ENCODE results near the gene PLXNA2.

The PLXNA2 gene

GRCh38 chr1:208228550-208228949 is 15.6 kb downstream of the PLXNA2 start:
- Histone ChIP-seq H3K36me3 (ENCODE audit: insufficient read depth, low read depth, low read length) (no peaks in the 10 kb centered on the region), H3K27me3 (ENCODE audit: insufficient read depth, low read length) (no peaks in the 10 kb centered on the region; the same call in 1 of the 2 replicates), H3K9me3 (ENCODE audit: insufficient read depth, low read depth, low read length) (no peaks in the 10 kb centered on the region), H3K9ac (ENCODE audit: low read depth, low read length) (no peak overlapping the region), H3K27ac (ENCODE audit: low read length) (no peak overlapping the region), H3K4me1 (ENCODE audit: insufficient read depth, low read length) (peaks cover 25% of the 10 kb centered on the region), H3K4me3 (ENCODE audit: low read length) (no peak overlapping the region)

- Histone ChIP-seq H3K4me3 (ENCODE audit: low read length) (no peak overlapping the region), H3K9me3 (ENCODE audit: insufficient read depth, low read depth, low read length) (no peaks in the 10 kb centered on the region), H3K27me3 (ENCODE audit: insufficient read depth, low read length) (no peaks in the 10 kb centered on the region; the same call in 1 of the 2 replicates), H3K9ac (ENCODE audit: low read depth, low read length) (no peak overlapping the region), H3K36me3 (ENCODE audit: insufficient read depth, low read depth, low read length) (no peaks in the 10 kb centered on the region), H3K4me1 (ENCODE audit: insufficient read depth, low read length) (peaks cover 20% of the 10 kb centered on the region), H3K27ac (ENCODE audit: low read length) (no peak overlapping the region)
Observed at GRCh38 chr1:208228026-208228425, 16.2 kb downstream of the PLXNA2 start.

- Histone ChIP-seq H3K27ac (ENCODE audit: low read length) (no peak overlapping the region), H3K27me3 (ENCODE audit: insufficient read depth, low read length) (no peaks in the 10 kb centered on the region), H3K4me1 (ENCODE audit: insufficient read depth, low read length) (peaks cover 14% of the 10 kb centered on the region), H3K36me3 (ENCODE audit: insufficient read depth, low read depth, low read length) (no peaks in the 10 kb centered on the region), H3K4me3 (ENCODE audit: low read length) (no peak overlapping the region), H3K9me3 (ENCODE audit: insufficient read depth, low read depth, low read length) (no peaks in the 10 kb centered on the region), H3K9ac (ENCODE audit: low read depth, low read length) (no peak overlapping the region)
Observed at GRCh38 chr1:208227366-208227765, 16.8 kb downstream of the PLXNA2 start.

- H3K9me3 ChIP-seq (ENCODE audit: insufficient read depth, low read depth, low read length): no peaks in the 10 kb centered on the region
- H3K27me3 ChIP-seq (ENCODE audit: insufficient read depth, low read length): no peaks in the 10 kb centered on the region
- no peaks in the 10 kb centered on the region for H3K36me3 ChIP-seq (ENCODE audit: insufficient read depth, low read depth, low read length)
- H3K4me1 ChIP-seq (ENCODE audit: insufficient read depth, low read length): peaks cover 10% of the 10 kb centered on the region
- H3K27ac ChIP-seq (ENCODE audit: low read length): no peak overlapping the region
- no peak overlapping the region for H3K4me3 ChIP-seq (ENCODE audit: low read length)
- no peak overlapping the region for H3K9ac ChIP-seq (ENCODE audit: low read depth, low read length)
Observed at GRCh38 chr1:208225954-208226937, 17.9 kb downstream of the PLXNA2 start.

- H3K36me3 ChIP-seq (ENCODE audit: insufficient read depth, low read depth, low read length): no peaks in the 10 kb centered on the region
- H3K27me3 ChIP-seq (ENCODE audit: insufficient read depth, low read length): no peaks in the 10 kb centered on the region
- H3K9me3 ChIP-seq (ENCODE audit: insufficient read depth, low read depth, low read length): no peaks in the 10 kb centered on the region
- no peak overlapping the region for H3K4me3 ChIP-seq (ENCODE audit: low read length)
- no peak overlapping the region for H3K27ac ChIP-seq (ENCODE audit: low read length)
- H3K9ac ChIP-seq (ENCODE audit: low read depth, low read length): no peak overlapping the region
- H3K4me1 ChIP-seq (ENCODE audit: insufficient read depth, low read length): peaks cover 10% of the 10 kb centered on the region; the same call in 1 of the 2 replicates
Observed at GRCh38 chr1:208224192-208224713, 19.9 kb downstream of the PLXNA2 start.

- peaks cover 10% of the 10 kb centered on the region; the same call in 1 of the 2 replicates for H3K4me1 ChIP-seq (ENCODE audit: insufficient read depth, low read length)
- H3K36me3 ChIP-seq (ENCODE audit: insufficient read depth, low read depth, low read length): no peaks in the 10 kb centered on the region
- H3K9me3 ChIP-seq (ENCODE audit: insufficient read depth, low read depth, low read length): no peaks in the 10 kb centered on the region
- no peak overlapping the region for H3K4me3 ChIP-seq (ENCODE audit: low read length)
- no peak overlapping the region for H3K27ac ChIP-seq (ENCODE audit: low read length)
- no peaks in the 10 kb centered on the region for H3K27me3 ChIP-seq (ENCODE audit: insufficient read depth, low read length)
- H3K9ac ChIP-seq (ENCODE audit: low read depth, low read length): no peak overlapping the region
Observed at GRCh38 chr1:208223136-208223535, 21.0 kb downstream of the PLXNA2 start.

GRCh38 chr1:208222376-208223126 is 21.6 kb downstream of the PLXNA2 start:
- H3K9ac ChIP-seq (ENCODE audit: low read depth, low read length): no peak overlapping the region
- H3K4me1 ChIP-seq (ENCODE audit: insufficient read depth, low read length): peaks cover 10% of the 10 kb centered on the region; the same call in 1 of the 2 replicates
- H3K36me3 ChIP-seq (ENCODE audit: insufficient read depth, low read depth, low read length): no peaks in the 10 kb centered on the region
- H3K9me3 ChIP-seq (ENCODE audit: insufficient read depth, low read depth, low read length): no peaks in the 10 kb centered on the region
- no peak overlapping the region for H3K4me3 ChIP-seq (ENCODE audit: low read length)
- no peaks in the 10 kb centered on the region for H3K27me3 ChIP-seq (ENCODE audit: insufficient read depth, low read length)
- no peak overlapping the region for H3K27ac ChIP-seq (ENCODE audit: low read length)

GRCh38 chr1:208221291-208221622 is 22.9 kb downstream of the PLXNA2 start:
- Histone ChIP-seq H3K4me3 (ENCODE audit: low read length) (no peak overlapping the region), H3K27me3 (ENCODE audit: insufficient read depth, low read length) (no peaks in the 10 kb centered on the region), H3K27ac (ENCODE audit: low read length) (no peak overlapping the region), H3K9ac (ENCODE audit: low read depth, low read length) (no peak overlapping the region), H3K36me3 (ENCODE audit: insufficient read depth, low read depth, low read length) (no peaks in the 10 kb centered on the region), H3K9me3 (ENCODE audit: insufficient read depth, low read depth, low read length) (no peaks in the 10 kb centered on the region), H3K4me1 (ENCODE audit: insufficient read depth, low read length) (peaks cover 6% of the 10 kb centered on the region; the same call in 1 of the 2 replicates)

GRCh38 chr1:208219659-208220282 is 24.4 kb downstream of the PLXNA2 start:
- Histone ChIP-seq H3K9me3 (ENCODE audit: insufficient read depth, low read depth, low read length) (no peaks in the 10 kb centered on the region), H3K9ac (ENCODE audit: low read depth, low read length) (no peak overlapping the region), H3K4me3 (ENCODE audit: low read length) (no peak overlapping the region), H3K4me1 (ENCODE audit: insufficient read depth, low read length) (0 out of 2 replicates have a peak, but pooled peaks cover 3% of the 10 kb centered on the region), H3K36me3 (ENCODE audit: insufficient read depth, low read depth, low read length) (no peaks in the 10 kb centered on the region), H3K27me3 (ENCODE audit: insufficient read depth, low read length) (no peaks in the 10 kb centered on the region), H3K27ac (ENCODE audit: low read length) (no peak overlapping the region)

GRCh38 chr1:208219098-208219658 is 25.0 kb downstream of the PLXNA2 start:
- no peak overlapping the region for H3K9ac ChIP-seq (ENCODE audit: low read depth, low read length)
- 0 out of 2 replicates have a peak, but pooled peaks cover 3% of the 10 kb centered on the region for H3K4me1 ChIP-seq (ENCODE audit: insufficient read depth, low read length)
- no peak overlapping the region for H3K27ac ChIP-seq (ENCODE audit: low read length)

More at GRCh38 chr1:208219098-208219658, 25.0 kb downstream of the PLXNA2 start:
- Histone ChIP-seq H3K9me3 (ENCODE audit: insufficient read depth, low read depth, low read length) (no peaks in the 10 kb centered on the region), H3K27me3 (ENCODE audit: insufficient read depth, low read length) (no peaks in the 10 kb centered on the region), H3K4me3 (ENCODE audit: low read length) (no peak overlapping the region), H3K36me3 (ENCODE audit: insufficient read depth, low read depth, low read length) (no peaks in the 10 kb centered on the region)

Data from iPS-20b (cell line).